K562 (cell line): ENCODE measurements around the gene TRIP11. TPM values are rescaled to one million over a fixed set of nuclear protein-coding genes. Genes with fewer than 3 reads are reported as not detected.

Source experiments
- ATAC-seq: fragments of 200-7000 bp; cut with Tn5 transposase; 3 replicates; pipeline ENCODE4 v1.9.1; 2020; ENCODE audit warnings: moderate library complexity
- BruUV-seq: library from RNA; stranded (reverse); fragments of 400-500 nt; replicated peaks from 2 replicates; lab custom pipeline; 2021; lab: Mats Ljungman, UMichigan
- CTCF ChIA-PET: fragments of 300-600 bp; formaldehyde crosslinking; extraction: SDS; loops from one replicate; lab custom pipeline; 2021; ENCODE audit warnings: low intra/inter-chr PET ratio; lab: Yijun Ruan, JAX
- POLR2A ChIA-PET: fragments of 300-600, 350-650 bp; sonication (Branson Sonifier 250); formaldehyde crosslinking; extraction: SDS; loops from one replicate; lab custom pipeline; 2021; ENCODE audit warnings: antibody characterized with exemption, inconsistent platforms; lab: Yijun Ruan, JAX
- DNase-seq, 4 experiments: peaks; one replicate each; pipeline versions ENCODE4 v3.0.0 to v3.0.0-alpha.2; 2011 to 2018; ENCODE audit warnings: low spot score in 3 of 4, mixed read lengths in 3 of 4; ENCODE audit errors: extremely low read depth in 1 of 4
- FAIRE-seq: peaks from 2 replicates; lab custom pipeline; 2011; peaks lifted over from hg19 to GRCh38; lab: Jason Lieb, UNC
- H2AFZ ChIP-seq: 2 replicates; pipeline ENCODE4 v1.6.0; 2011; ENCODE audit warnings: low read depth, low read length, control low read depth, inconsistent platforms
- H3K27ac ChIP-seq: fragments of 200-600 bp; 3 replicates; pipeline ENCODE4 v1.8.0; 2011; ENCODE audit warnings: low read depth, mild to moderate bottlenecking, control low read depth, inconsistent platforms, low read length, moderate library complexity, mixed read lengths; ENCODE audit errors: extremely low read depth
- H3K27me3 ChIP-seq, 2 experiments: fragments of 300-600 bp in 1 of 2; 2 replicates in 1 of 2; 3 replicates in 1 of 2; pipeline versions ENCODE4 v1.6.0 to v1.8.0; 2011; ENCODE audit warnings: inconsistent platforms in 2 of 2, low read length in 2 of 2, mild to moderate bottlenecking in 1 of 2, mixed read lengths in 1 of 2, moderate library complexity in 1 of 2; ENCODE audit not compliant: control insufficient read depth in 2 of 2, insufficient read depth in 2 of 2
- H3K36me3 ChIP-seq: fragments of 300-600 bp; 3 replicates; pipeline ENCODE4 v1.8.0; 2011; ENCODE audit warnings: mild to moderate bottlenecking, low read length, inconsistent platforms; ENCODE audit not compliant: control insufficient read depth, insufficient read depth
- H3K4me1 ChIP-seq, 2 experiments: fragments of 200-600 bp in 1 of 2; replicated peaks in 1 of 2; 2 replicates in 1 of 2; 3 replicates in 1 of 2; pipeline versions ENCODE4 v1.5.1 to v1.8.0; 2011; ENCODE audit warnings: inconsistent platforms in 2 of 2, low read length in 2 of 2, mild to moderate bottlenecking in 1 of 2, mixed read lengths in 1 of 2, moderate library complexity in 1 of 2; ENCODE audit not compliant: control insufficient read depth in 2 of 2, insufficient read depth in 2 of 2
- H3K4me2 ChIP-seq: 2 replicates; pipeline ENCODE4 v1.6.1; 2011; ENCODE audit warnings: low read length, control low read depth, inconsistent platforms, mixed read lengths; ENCODE audit not compliant: insufficient read depth
- H3K4me3 ChIP-seq: fragments of 200-600 bp; sonication (generic), shearing (Covaris generic); 2 replicates; pipeline ENCODE4 v1.5.1; 2016; ENCODE audit warnings: control low read depth, inconsistent platforms
- H3K79me2 ChIP-seq: fragments of 200-600 bp; 3 replicates; pipeline ENCODE4 v1.8.0; 2011; ENCODE audit warnings: low read length, inconsistent platforms; ENCODE audit not compliant: control insufficient read depth, insufficient read depth
- H3K9ac ChIP-seq, 2 experiments: 2 replicates each; pipeline versions ENCODE4 v1.6.0 to v1.6.1; 2011; ENCODE audit warnings: low read depth in 2 of 2, low read length in 2 of 2, control low read depth in 1 of 2, inconsistent platforms in 1 of 2, mild to moderate bottlenecking in 1 of 2, mixed read lengths in 1 of 2; ENCODE audit not compliant: insufficient read depth in 1 of 2
- H3K9me1 ChIP-seq: one replicate; pipeline ENCODE4 v1.6.0; 2011; ENCODE audit warnings: inconsistent platforms, mild to moderate bottlenecking, low read length, moderate library complexity; ENCODE audit not compliant: control insufficient read depth, insufficient read depth
- H3K9me3 ChIP-seq: replicated peaks from 2 replicates; pipeline ENCODE4 v1.5.1; 2011; ENCODE audit warnings: low read depth, low read length, inconsistent platforms; ENCODE audit not compliant: control insufficient read depth, insufficient read depth
- H4K20me1 ChIP-seq: replicated peaks from 2 replicates; pipeline ENCODE4 v1.6.1; 2011; ENCODE audit warnings: low read length, inconsistent platforms, mixed read lengths; ENCODE audit not compliant: control insufficient read depth, insufficient read depth
- GATAD2B ChIP-seq: fragments of 450-650 bp; IDR thresholded peaks from 2 replicates; pipeline ENCODE4 v1.6.1; 2017; ENCODE audit warnings: mild to moderate bottlenecking, borderline replicate concordance
- ILF3 ChIP-seq: fragments of 450-650 bp; IDR thresholded peaks from 2 replicates; pipeline ENCODE4 v1.6.1; 2018; ENCODE audit warnings: antibody characterized with exemption, mild to moderate bottlenecking, moderate library complexity, borderline replicate concordance
- MCM7 ChIP-seq, 2 experiments: fragments of 450-650 bp; IDR thresholded peaks; 2 replicates each; pipeline ENCODE4 v1.6.1; 2016 to 2018
- MIER1 ChIP-seq: fragments of 450-650 bp; IDR thresholded peaks from 2 replicates; pipeline ENCODE4 v1.6.1; 2016; ENCODE audit warnings: antibody characterized with exemption, mild to moderate bottlenecking, low read depth
- NCOA1 ChIP-seq: fragments of 450-650 bp; IDR thresholded peaks from 2 replicates; pipeline ENCODE4 v1.6.1; 2016; ENCODE audit warnings: low read depth
- NUFIP1 ChIP-seq: fragments of 450-650 bp; IDR thresholded peaks from 2 replicates; pipeline ENCODE4 v1.6.1; 2018; ENCODE audit not compliant: partially characterized antibody
- PYGO2 ChIP-seq: fragments of 450-650 bp; IDR thresholded peaks from 2 replicates; pipeline ENCODE4 v1.6.1; 2016; ENCODE audit warnings: mild to moderate bottlenecking, missing genetic modification characterization, moderate library complexity, missing compliant biosample characterization
- SRSF9 ChIP-seq: fragments of 200-400 bp; formaldehyde crosslinking; IDR thresholded peaks from 2 replicates; pipeline ENCODE4 v1.6.1; 2017; ENCODE audit warnings: low read depth, low read length, borderline replicate concordance
- TSC22D4 ChIP-seq: fragments of 450-650 bp; IDR thresholded peaks from 2 replicates; pipeline ENCODE4 v1.6.1; 2016; ENCODE audit warnings: missing genetic modification characterization, missing biosample characterization, control low read depth
- ZNF165 ChIP-seq: fragments of 250-450 bp; sonication (Bioruptor Pico); IDR thresholded peaks from 2 replicates; pipeline ENCODE4 v1.4.0; 2020; ENCODE audit warnings: borderline replicate concordance
- ZNF184 ChIP-seq: sonication (generic); formaldehyde crosslinking; IDR thresholded peaks from 2 replicates; pipeline ENCODE4 v1.5.0; 2020; ENCODE audit warnings: missing genetic modification reagents
- ZSCAN29 ChIP-seq: fragments of 450-650 bp; IDR thresholded peaks from 2 replicates; pipeline ENCODE4 v1.6.1; 2017
- WGBS: fragments of 100-300 bp; shearing (Covaris generic); methylation state at CpG from one replicate; pipeline ENCODE4 v1.1.6; 2016; ENCODE audit warnings: low coverage, mixed read lengths; ENCODE audit not compliant: insufficient coverage; ENCODE audit errors: missing lambda C conversion rate; 5-methylcytosine and 5-hydroxymethylcytosine counted together
- in situ Hi-C: fragments of 300-500 bp; cut with MboI; formaldehyde crosslinking; loops from 4 replicates; pipeline ENCODE4 v1.15.0; 2018; ENCODE audit warnings: inconsistent platforms, mixed read lengths
- intact Hi-C: fragments of 100-400 bp; cut with micrococcal nuclease; formaldehyde crosslinking; loops from 2 replicates; pipeline ENCODE4 v1.14.2; 2022
- polyA plus RNA-seq, 8 experiments: library from polyadenylated mRNA; depleted of rRNA in 4 of 8; stranded (reverse) in 5 of 8; unstranded in 3 of 8; fragments of >200 nt; fragmentation: Nextera tagmentation in 2 of 8; fragmentation: Illumina TruSeq in 1 of 8; extraction: Ambion mirVana in 2 of 8; extraction: Trizol in 1 of 8; gene quantifications; 2 replicates each; pipeline versions ENCODE4 v1.2.1 to v1.2.3, GENCODE V29; 2011 to 2014; ENCODE audit warnings: inconsistent platforms in 1 of 8, missing spikeins in 1 of 8
- total RNA-seq, 7 experiments: library from RNA; depleted of rRNA in 6 of 7; stranded (reverse); fragments of >200 nt in 6 of 7; fragmentation: Illumina TruSeq in 2 of 7; extraction: Trizol in 2 of 7; gene quantifications; 2 replicates each; pipeline versions ENCODE4 v1.2.1 to v1.2.3, GENCODE V29; 2011 to 2021; ENCODE audit warnings: low replicate concordance in 1 of 7
- TF ChIP-seq, protein P1 (sequence below): fragments of 450-650 bp; formaldehyde crosslinking; IDR thresholded peaks from 2 replicates; pipeline ENCODE4 v1.4.0; 2020; ENCODE audit warnings: mild to moderate bottlenecking, moderate library complexity
- TF ChIP-seq, protein P2 (sequence below): fragments of 450-650 bp; formaldehyde crosslinking; IDR thresholded peaks from 2 replicates; pipeline ENCODE4 v1.4.0; 2020; ENCODE audit warnings: mild to moderate bottlenecking, moderate library complexity
- TF ChIP-seq, protein P3 (sequence below): fragments of 250-450 bp; sonication (Bioruptor Pico); IDR thresholded peaks from 2 replicates; pipeline ENCODE4 v1.4.0; 2020

TRIP11 gene
- total and polyA plus RNA-seq, 9 of the 15 experiments (the other 6 are each of a cell fraction or from before 2014, with no cell fraction given), result 4.0 to 20.0 (median 10.9) TPM

DNA sequence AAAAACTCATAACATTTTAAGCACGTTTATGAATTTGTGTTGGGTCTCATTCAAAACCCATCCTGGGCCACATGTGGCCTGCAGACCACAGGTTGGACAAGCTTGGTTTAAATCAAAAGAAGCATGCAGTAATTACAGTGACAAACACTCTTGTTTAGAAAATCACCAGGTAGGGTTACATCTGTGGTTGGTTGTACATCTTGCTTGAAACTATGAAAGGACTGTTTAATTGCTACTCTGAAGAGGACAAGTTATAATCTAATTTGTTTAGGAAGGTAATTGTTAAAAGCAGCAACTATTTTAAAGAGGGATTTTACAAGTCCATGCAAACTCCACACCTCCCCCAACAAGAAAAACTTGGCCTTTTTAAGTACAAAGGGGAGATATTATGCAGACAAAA, 4.0 kb downstream of the TRIP11 start:
- ChIA-PET POLR2A (no interaction called here), CTCF (no interaction called here)
- peaks cover 60% of the 10 kb centered on the region for H3K79me2 ChIP-seq
- intact Hi-C loops, result no loop called here
- H3K27ac ChIP-seq, result no peak overlapping the region
- 57% methylated on average over 1 of the region's 1 CpG for WGBS
- H2AFZ ChIP-seq, result no peak overlapping the region
- peaks cover 0 to 5% of the 10 kb centered on the region in 2 experiments; a peak in 2 of 5 replicates for H3K4me1 ChIP-seq
- ATAC-seq (no peak), DNase-seq (no peak), FAIRE-seq (no peak)
- no peak overlapping the region for H3K4me2 ChIP-seq
- peaks cover 15% of the 10 kb centered on the region; the same call in 1 of the 3 replicates for H3K36me3 ChIP-seq
- H3K9me3 ChIP-seq, result 0 out of 2 replicates have a peak, but pooled peaks cover 2% of the 10 kb centered on the region
- H3K9me1 ChIP-seq, result no peaks in the 10 kb centered on the region
- H3K27me3 ChIP-seq, result no peaks in the 10 kb centered on the region
- peaks cover 4% of the 10 kb centered on the region; the same call in 1 of the 2 replicates for H4K20me1 ChIP-seq
- BruUV-seq, result no TSS peak
- H3K9ac ChIP-seq, result no peak overlapping the region
- in situ Hi-C loops, result no loop called here
- no peak overlapping the region for H3K4me3 ChIP-seq
- TF ChIP-seq PYGO2, result no peak
- no peak for TF ChIP-seq MCM7 (IDR thresholded peaks at IDR 0.05)
- TF ChIP-seq ILF3, result no peak
- TF ChIP-seq, protein P1, sequence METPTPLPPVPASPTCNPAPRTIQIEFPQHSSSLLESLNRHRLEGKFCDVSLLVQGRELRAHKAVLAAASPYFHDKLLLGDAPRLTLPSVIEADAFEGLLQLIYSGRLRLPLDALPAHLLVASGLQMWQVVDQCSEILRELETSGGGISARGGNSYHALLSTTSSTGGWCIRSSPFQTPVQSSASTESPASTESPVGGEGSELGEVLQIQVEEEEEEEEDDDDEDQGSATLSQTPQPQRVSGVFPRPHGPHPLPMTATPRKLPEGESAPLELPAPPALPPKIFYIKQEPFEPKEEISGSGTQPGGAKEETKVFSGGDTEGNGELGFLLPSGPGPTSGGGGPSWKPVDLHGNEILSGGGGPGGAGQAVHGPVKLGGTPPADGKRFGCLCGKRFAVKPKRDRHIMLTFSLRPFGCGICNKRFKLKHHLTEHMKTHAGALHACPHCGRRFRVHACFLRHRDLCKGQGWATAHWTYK, result no peak
- TF ChIP-seq NUFIP1, result no peak
- TF ChIP-seq, protein P2, sequence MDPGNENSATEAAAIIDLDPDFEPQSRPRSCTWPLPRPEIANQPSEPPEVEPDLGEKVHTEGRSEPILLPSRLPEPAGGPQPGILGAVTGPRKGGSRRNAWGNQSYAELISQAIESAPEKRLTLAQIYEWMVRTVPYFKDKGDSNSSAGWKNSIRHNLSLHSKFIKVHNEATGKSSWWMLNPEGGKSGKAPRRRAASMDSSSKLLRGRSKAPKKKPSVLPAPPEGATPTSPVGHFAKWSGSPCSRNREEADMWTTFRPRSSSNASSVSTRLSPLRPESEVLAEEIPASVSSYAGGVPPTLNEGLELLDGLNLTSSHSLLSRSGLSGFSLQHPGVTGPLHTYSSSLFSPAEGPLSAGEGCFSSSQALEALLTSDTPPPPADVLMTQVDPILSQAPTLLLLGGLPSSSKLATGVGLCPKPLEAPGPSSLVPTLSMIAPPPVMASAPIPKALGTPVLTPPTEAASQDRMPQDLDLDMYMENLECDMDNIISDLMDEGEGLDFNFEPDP (CRISPR knock-in tag), result no peak
- no peak for TF ChIP-seq ZNF184 (CRISPR knock-in tag)
- TF ChIP-seq MIER1, result no peak
- TF ChIP-seq ZNF165 (CRISPR knock-in tag), result no peak
- no peak for TF ChIP-seq NCOA1
- no peak for TF ChIP-seq TSC22D4 (tag)
- TF ChIP-seq, protein P3, sequence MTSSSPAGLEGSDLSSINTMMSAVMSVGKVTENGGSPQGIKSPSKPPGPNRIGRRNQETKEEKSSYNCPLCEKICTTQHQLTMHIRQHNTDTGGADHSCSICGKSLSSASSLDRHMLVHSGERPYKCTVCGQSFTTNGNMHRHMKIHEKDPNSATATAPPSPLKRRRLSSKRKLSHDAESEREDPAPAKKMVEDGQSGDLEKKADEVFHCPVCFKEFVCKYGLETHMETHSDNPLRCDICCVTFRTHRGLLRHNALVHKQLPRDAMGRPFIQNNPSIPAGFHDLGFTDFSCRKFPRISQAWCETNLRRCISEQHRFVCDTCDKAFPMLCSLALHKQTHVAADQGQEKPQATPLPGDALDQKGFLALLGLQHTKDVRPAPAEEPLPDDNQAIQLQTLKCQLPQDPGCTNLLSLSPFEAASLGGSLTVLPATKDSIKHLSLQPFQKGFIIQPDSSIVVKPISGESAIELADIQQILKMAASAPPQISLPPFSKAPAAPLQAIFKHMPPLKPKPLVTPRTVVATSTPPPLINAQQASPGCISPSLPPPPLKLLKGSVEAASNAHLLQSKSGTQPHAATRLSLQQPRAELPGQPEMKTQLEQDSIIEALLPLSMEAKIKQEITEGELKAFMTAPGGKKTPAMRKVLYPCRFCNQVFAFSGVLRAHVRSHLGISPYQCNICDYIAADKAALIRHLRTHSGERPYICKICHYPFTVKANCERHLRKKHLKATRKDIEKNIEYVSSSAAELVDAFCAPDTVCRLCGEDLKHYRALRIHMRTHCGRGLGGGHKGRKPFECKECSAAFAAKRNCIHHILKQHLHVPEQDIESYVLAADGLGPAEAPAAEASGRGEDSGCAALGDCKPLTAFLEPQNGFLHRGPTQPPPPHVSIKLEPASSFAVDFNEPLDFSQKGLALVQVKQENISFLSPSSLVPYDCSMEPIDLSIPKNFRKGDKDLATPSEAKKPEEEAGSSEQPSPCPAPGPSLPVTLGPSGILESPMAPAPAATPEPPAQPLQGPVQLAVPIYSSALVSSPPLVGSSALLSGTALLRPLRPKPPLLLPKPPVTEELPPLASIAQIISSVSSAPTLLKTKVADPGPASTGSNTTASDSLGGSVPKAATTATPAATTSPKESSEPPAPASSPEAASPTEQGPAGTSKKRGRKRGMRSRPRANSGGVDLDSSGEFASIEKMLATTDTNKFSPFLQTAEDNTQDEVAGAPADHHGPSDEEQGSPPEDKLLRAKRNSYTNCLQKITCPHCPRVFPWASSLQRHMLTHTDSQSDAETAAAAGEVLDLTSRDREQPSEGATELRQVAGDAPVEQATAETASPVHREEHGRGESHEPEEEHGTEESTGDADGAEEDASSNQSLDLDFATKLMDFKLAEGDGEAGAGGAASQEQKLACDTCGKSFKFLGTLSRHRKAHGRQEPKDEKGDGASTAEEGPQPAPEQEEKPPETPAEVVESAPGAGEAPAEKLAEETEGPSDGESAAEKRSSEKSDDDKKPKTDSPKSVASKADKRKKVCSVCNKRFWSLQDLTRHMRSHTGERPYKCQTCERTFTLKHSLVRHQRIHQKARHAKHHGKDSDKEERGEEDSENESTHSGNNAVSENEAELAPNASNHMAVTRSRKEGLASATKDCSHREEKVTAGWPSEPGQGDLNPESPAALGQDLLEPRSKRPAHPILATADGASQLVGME, result no peak
- no peak for TF ChIP-seq ZSCAN29
- TF ChIP-seq GATAD2B, result no peak
- TF ChIP-seq SRSF9, result no peak
